Central memory CD4-positive, alpha-beta T cell (primary cell): ENCODE results near the gene GALNT10.

Source experiments
- DNase-seq: peaks from one replicate; pipeline ENCODE4 v3.0.0; 2022

Gene GALNT10

DNA sequence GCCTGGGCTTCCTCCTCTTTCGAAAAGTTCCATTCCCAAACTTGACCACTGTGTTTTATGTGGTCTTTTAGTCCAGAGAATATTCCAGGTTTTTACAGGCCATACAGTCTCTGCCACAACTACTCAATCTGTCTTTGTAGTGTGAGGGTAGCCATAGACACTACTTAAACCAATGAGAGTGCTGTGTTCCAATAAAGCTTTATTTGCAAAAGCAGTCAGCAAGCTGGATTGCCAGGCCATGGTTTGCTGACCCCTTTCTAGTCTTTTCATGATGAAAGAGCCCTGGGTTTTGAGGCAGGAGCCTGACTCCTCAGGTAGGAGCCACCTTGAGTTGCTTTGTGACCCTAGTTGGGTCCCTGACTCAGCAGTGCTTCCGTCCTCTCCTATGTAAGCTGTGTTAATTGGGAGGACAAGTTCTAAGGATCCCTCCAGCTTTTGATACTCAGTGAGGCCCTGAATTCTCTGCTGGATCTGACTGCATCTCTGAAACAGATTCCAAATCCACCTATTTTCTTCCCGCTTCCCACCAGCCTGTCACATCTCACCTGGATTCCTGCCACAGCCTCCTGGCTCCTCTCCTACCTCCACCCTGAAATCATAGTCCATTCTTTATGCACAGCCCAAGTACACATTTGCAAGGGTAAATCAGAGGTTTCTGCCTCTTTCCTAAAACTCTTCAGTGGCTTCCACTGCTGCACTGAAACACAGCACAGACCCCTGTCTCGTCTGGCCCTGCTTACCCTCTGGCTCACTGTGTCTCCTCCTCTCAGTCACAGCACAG lies 13.5 kb downstream of the GALNT10 start:
- DNase-seq, result no peak

DNA sequence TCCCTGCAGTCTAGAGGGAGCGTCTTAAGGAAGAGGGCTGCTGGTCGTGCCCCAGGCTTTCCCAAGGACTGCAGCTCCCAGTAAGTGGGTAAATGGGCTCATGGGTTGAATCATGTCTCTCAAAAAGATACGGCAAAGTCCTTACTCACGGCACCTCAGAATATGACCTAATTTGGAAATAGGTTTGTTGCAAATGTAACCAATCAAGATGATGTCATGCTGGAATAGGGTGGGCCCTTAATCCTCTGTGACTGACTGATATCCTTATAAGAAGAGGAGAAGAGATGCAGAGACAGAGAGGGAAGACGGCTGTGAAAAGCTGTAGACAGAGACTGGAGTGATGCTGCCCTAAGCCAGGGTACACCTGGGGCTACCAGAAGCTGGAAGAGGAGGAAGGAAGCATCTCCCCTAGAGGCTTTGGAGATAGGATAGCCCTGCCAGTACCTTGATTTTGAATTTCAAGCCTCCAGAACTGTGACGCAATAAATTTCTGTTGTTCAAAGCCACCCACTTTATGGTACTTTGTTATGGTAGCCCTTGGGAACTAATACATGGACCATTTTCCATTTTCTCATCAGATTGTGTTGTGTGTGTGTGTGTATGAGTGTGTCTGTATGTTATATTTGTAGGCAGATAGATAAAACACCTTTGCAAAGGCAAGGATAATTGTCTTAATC lies 15.0 kb downstream of the GALNT10 start:
- DNase-seq, result no peak

DNA sequence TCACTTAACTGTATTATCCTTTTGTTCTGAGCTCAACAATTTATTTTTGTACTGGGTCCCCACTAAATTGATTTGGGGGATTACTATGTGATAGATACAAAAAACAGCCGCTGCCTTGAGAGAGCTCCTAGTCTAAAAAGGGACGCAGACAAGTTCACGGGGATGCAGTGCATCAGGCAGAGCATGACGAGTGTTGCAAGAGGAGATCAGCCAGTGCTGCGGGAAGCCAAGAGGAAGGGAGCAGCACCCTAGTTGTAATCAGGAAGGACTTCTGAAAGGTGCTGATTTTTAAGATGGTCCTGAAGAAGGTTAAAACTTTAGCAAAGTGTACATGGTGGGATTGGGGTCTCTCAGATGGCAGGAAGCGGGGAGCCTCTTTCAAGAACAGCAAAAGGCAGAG lies 15.8 kb downstream of the GALNT10 start:
- no peak for DNase-seq

DNA sequence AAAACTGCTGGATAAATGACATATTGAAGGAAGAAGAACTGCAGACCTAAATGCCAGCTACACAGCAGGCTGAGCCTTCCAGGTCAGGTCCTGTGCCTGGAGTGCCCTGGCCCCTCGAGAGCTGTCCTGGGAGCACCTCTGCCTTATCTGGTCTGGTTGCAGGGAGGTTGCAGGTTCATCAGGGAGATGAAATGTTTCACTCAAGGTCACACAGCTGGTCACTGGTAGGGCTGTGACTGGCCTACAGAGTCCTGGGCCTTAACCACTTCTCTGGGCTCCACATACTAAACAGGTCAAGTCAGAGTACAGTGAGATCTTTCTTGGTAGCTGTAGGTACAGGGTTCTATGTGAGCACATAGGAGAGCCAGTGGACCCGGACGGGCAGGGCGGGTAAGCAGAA lies 16.7 kb downstream of the GALNT10 start:
- DNase-seq, result no peak

DNA sequence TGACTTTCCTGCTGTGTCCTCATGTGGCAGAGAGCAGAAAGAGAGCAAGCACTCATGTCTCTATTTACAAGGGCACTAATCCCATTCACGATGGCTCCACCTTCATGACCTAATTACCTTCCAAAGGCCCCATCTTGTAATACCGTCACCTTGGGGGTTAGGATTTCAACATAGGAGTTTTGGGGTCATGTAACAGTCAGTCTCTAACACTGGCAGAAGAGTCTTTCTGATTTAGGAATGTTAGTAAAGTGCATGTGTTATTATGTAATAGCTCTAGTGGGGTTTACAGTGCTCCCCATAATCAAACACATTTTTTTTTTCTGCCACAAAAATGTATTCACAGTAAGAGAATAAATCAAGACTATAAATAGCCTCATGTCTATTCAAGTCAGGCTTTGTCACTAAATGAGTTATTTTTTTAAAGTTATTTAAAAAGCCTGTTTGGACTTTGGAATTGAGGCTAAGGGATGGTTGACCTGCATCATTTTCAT lies 19.1 kb downstream of the GALNT10 start:
- no peak for DNase-seq

DNA sequence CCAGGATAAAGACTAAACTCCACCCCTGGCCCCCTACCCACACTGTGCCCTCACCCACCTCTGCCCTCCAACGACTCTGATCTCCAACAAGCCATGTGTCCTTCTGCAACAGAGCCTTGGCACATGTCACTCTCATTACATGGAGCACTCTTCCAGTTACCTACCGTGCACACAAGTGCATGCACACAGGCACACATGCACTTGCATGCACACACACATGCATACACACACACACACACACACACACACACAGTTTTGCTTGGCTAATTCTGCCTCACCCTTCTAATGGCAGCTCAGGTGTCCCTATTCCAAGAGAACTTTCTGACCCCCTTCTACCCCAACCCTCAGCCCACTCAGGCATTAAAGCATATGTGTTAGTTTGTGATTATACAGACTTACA lies 19.6 kb downstream of the GALNT10 start:
- DNase-seq, result no peak

DNA sequence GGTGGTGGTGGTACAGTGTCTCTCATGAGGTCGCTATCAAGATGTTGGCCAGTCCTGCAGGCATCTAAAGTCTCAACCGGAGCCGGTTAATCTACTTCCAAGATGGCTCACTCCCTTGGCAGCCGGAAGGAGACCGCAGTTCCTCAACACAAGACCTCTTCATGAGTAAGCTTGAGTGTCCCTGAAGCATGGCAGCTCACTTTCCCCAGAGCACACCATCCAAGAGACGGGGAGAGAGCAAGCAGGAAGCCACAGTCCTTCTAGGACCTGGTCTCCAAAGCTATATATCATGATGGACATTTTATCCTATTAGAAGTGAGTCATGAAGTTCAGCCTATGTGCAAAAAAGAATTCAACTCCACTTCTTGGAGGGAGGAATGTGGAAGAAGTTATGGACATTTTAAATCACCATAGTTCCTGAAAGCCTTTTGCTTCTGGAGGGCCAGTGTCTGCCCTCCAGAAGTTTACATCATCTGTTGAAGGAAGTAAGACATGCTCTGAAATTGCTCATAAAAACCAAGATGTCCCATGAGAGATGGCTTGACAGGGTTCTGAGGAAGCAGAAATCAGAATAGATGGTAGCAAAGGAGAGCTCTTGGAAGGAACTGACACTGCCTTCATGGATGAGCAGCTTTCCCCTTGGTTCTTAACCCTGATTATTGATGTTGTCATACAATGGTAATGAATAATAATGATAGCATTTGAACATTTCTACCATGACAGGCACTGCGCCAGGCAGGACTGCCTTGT lies 21.3 kb downstream of the GALNT10 start:
- DNase-seq, result no peak

DNA sequence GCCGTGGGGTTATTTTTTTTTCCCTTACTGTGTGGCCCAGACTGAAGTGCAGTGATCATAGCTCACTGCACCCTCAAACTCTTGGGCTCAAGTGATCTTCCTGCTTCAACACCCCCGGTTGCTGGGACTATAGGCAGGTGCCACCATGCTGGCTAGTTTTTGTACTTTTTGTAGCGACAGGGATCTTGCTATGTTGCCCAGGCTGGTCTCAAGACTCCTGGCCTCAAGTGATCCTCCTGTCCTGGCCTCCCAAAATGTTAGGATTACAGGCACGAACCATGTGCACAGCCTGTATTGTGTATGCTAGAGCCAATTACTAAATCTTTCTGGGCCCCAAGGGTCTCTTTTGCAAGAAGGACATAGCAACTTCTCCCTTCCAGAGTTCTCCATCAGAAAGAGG lies 23.1 kb downstream of the GALNT10 start:
- no peak for DNase-seq

DNA sequence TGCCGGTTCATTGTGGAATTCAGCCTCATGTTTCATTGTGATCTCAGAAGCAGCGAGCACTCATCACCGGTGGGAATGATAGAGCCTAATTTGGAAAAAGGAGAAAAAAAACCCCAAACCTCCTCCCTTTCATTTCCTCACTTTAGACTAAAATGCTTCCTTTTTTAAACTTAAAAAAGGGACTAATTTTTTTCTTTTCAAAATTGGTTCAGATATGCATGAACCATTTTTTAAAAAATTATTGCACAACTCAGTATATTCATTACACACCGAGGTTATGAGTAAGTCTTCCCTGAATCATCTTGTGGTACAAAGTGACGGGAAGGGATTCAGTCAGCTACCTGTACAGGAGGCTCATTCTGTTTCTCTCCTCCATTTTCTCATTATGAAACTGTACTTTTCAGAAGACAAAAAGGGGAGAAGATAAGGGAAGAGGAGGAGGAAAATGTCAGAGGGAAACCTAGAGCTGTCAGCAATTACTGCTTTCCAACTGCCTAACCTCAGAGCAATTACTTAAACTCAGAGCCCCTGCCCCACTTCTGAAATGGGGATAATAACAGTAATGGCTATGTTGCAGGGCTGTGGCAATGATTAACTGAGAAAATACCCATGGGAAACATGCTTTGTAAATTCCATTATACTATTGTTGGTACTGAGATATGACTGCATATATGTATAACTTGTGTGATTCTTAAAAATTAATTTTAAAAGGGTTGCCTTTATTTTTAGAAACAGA lies 24.0 kb downstream of the GALNT10 start:
- no peak for DNase-seq

DNA sequence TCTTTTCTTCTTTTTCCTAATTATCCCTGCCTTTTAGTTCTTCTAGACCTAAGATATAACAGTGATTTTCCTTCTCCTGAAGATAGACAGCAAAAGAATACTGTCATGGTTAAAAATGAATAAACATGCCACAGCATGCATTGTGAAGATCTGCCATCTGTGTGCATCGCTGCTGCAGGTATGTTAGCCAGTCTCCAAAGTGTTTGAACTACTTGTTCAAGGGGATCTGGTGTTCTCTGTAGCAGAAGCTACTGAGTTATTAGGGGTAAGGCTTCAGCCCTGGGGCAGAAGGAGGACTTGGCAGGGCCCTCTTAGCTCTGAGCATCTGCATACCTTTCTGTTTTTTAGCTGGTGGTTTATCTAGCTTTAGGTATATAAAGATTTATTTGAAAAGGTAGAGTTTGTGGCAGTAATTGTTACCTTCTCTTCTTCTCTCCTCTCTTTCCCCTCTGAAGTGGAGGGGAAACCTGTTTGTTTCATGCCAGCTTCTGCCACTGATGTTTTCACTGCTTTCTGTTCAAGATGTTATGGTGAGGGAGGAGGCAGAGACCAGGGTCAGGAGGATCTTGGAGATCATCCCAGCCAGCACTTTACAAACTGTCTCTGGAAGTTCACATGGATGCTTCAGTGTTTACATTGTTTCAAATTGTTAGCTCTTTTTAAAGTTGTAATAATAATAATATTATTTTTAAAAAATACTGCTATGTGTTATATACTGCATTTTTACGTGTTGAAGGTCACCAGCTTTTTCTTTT lies 25.2 kb downstream of the GALNT10 start:
- no peak for DNase-seq

DNA sequence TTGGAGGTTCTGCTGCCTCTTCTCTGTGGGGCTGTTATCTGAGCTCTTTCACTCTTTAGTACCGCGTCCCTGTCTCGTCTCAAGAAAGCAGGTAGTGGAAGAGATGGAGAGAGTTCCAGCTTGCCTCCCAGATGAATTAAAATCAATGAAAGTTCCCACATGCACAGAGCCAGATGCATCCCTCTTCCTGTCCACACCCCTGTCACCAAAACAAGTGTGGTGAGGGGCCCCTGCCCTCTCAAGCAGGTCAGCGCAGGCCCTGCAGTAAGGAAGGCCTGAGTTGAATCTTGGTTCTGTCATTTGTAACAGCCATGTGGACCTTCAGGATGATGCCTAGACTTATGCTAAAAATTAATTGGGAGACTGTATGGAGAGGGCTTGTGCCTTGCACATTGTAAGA lies 26.9 kb downstream of the GALNT10 start:
- DNase-seq, result no peak

DNA sequence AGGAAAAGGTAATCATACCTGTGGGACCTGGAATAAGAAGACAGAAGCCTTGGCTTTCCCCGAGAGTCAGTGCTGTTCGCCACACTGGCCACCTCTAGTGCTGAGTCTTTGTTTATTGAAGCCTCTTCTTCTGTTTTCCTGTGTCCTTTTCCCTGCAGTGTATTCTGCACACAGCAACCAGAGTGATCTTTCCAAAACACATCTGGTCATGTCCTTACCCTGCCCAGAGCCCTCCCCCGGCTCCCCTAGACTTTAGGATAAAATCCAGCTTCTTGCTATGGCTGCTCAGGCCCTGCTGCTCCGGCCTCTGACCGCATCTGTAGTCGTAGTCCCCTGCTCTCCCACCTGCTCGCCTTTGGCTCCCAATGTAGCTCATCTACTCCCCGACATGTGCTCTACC lies 28.3 kb downstream of the GALNT10 start:
- DNase-seq, result no peak

DNA sequence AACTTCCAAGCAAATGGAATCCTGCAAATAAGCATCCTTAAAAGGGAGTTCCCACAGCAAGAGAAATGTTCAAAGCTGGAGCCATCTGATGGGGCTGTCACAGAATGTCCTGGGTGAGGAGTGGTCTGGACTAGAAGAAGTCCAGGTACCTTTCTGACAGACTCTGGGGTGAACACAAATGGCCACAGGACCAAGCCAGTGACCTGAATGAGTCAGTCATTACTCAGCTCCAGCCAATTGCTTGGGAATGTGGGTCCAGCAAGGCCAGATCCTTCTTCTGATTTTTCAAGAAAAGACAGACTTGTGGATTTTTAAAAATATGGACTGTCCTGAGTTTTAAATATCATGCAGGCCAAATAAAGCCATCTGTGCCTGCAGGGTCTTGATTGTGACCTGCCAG lies 30.1 kb downstream of the GALNT10 start:
- no peak for DNase-seq

DNA sequence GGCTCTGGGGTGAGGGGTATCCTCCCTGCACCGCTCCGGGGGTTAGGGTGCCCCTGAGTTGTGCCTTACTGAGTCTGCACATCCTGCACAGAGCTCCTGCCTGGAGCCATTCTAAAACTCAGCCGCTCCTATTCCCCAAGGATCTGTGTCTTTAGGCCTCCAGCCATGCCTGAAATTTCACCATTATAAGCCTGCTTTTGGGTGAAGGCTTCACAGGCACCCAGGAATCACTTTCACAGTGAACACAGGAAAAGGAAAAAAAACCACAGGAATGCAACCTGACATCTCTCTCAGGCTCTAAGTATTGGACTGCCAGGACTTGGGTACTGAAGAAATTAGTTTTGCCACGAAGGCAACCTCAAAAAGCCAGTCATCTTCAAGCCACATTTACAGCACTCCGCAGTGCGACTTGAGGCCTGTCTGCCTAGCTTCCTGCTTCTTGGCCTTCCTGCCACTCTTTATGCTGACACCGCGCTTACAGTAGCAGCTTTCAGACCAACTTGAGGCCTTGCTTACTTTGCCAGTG lies 30.9 kb downstream of the GALNT10 start:
- peak; percentile 65 for DNase-seq

DNA sequence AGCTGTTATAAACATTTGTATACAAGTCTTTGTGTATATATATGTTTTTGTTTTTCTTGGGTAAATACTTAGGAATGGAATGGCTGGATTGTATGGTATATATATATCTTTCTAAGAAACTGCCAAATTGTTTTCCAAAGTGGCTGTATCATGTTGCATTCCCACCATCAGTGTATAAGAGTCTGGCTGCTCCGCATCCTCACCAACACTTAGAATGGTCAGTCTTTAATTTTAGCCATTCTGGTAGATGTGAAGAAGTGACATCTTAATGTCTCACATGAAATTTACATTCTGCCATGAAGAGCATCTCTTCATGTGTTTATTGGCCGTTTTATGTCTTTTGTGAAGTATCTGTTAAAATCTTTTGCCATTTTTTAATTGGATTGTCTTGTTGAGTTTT lies 31.9 kb downstream of the GALNT10 start:
- no peak for DNase-seq

DNA sequence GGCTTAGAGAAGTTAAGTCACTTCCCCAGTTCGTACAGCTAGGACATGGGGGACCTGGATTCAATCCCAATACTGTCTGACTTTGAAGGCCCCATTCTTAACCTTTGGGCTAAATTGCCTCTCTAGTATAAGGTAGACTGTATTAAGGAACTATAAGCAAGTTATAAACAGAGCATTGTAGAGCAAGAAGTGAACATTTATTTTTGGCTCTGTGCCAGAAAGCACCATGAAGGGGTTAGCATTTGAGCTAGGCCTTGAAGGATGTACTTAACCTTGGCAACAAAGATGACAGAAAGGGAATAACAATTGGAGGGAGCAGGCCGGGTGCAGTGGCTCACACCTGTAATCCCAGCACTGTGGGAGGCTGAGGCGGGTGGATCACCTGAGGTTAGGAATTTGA lies 32.8 kb downstream of the GALNT10 start:
- no peak for DNase-seq

DNA sequence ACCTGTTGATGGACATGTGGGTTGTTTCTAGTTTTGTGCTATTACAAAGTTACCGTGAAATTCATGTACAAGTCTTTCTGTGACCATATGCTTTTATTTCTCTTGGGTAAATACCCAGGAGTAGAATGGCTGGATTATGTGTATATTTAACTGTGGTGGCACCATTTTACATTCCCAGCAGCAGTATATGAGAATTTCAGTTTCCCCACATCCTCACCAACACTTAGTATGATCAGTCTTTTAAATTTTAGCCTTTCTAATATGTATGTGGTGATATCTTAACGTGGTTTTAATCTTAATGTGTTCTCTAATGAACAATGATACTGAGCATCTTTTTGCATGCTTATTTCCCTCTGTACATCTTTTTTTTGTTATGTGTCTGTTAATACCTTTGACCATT lies 36.6 kb downstream of the GALNT10 start:
- no peak for DNase-seq

DNA sequence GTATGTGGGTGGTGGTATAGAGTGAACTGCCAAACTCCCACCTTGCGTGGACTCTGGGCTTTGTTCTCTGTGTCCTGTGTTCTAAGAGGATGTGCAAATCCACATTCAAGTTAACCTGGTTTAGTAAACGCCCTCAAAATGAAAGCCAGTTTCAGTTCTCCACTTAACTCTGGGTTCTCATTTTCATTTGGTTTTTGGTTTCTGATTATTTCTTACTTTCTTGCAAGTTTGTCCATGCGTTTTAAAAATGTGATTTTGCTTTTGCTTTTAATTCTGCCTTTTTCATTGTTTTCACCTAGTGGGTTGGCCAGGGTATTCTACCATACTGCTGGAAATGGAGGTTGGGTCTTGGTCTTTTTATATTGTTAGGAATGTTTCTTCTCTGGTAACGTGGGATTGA lies 38.2 kb downstream of the GALNT10 start:
- DNase-seq, result no peak

DNA sequence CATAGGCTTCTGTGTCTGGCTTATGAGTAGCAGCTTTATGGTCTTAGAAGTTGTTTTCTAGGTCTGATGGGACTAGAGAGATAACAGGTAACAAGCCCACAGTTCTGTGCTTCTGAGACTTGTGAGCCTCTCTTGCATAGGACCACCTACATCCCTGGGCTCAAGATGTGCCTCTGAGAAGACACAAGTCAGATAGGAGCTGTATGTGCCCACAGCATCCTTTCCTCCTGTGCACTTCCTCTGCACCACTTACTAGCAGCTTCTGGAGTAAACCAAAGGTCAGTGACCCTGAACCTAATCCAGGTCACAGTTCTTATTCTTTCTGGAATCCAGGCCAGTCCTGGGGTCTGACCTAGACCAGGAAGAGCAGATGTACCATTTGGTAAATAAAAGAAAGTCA lies 40.0 kb downstream of the GALNT10 start:
- DNase-seq, result no peak

DNA sequence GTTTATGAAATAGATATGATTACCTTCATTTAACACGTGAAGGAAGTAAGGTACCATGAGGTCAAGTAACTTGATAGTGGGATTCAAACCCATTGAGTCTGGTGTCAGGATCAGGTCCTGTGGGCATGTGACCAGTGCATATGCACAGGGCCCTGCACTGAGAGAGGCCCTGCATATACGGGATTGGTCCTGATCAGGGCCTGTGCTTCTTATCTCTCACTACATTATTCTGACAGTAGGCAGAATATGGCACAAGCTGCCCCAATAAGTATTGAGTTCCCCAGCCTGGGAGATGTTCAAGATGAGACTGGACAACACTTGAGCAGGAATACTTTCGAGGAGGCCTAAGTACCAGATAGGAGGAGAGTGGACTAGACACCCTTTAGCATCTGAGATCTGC lies 44.0 kb downstream of the GALNT10 start:
- DNase-seq, result no peak

DNA sequence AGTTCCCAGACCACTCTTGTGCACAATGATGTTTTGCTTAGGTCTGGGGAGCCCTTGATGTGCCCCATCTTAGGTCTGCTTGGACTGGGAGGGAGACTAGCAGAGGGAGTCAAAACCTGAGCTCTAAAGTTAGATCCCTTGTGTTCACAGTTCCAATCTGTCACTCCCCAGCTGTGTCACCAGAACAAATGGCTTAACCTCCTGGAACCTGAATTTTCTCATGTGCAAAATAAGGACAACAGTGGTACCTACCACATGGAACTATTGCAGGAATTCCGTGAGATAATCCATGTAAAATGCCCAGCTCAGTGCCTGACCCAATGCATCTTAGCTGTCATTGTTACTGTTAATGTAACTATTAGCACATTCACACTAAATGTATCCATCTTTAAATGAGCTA lies 45.5 kb downstream of the GALNT10 start:
- no peak for DNase-seq
